A549 treated with DMSO at 1 μM for 4 hours (cell line): ENCODE data around the gene NETO2. TPM values are rescaled to one million over a fixed set of nuclear protein-coding genes. Genes with fewer than 3 reads are reported as not detected.

Experiments used
- total RNA-seq: library from RNA; stranded (reverse); fragments of 200-300 nt; extraction: Qiagen RNA extraction; gene quantifications from 5 replicates; pipeline ENCODE4 v1.2.3, GENCODE V29; 2022; ENCODE audit warnings: low read depth

NETO2 gene, protein sequence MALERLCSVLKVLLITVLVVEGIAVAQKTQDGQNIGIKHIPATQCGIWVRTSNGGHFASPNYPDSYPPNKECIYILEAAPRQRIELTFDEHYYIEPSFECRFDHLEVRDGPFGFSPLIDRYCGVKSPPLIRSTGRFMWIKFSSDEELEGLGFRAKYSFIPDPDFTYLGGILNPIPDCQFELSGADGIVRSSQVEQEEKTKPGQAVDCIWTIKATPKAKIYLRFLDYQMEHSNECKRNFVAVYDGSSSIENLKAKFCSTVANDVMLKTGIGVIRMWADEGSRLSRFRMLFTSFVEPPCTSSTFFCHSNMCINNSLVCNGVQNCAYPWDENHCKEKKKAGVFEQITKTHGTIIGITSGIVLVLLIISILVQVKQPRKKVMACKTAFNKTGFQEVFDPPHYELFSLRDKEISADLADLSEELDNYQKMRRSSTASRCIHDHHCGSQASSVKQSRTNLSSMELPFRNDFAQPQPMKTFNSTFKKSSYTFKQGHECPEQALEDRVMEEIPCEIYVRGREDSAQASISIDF
- 79.8 to 106 TPM (median 103 TPM) in 5 replicates for total RNA-seq

DNA sequence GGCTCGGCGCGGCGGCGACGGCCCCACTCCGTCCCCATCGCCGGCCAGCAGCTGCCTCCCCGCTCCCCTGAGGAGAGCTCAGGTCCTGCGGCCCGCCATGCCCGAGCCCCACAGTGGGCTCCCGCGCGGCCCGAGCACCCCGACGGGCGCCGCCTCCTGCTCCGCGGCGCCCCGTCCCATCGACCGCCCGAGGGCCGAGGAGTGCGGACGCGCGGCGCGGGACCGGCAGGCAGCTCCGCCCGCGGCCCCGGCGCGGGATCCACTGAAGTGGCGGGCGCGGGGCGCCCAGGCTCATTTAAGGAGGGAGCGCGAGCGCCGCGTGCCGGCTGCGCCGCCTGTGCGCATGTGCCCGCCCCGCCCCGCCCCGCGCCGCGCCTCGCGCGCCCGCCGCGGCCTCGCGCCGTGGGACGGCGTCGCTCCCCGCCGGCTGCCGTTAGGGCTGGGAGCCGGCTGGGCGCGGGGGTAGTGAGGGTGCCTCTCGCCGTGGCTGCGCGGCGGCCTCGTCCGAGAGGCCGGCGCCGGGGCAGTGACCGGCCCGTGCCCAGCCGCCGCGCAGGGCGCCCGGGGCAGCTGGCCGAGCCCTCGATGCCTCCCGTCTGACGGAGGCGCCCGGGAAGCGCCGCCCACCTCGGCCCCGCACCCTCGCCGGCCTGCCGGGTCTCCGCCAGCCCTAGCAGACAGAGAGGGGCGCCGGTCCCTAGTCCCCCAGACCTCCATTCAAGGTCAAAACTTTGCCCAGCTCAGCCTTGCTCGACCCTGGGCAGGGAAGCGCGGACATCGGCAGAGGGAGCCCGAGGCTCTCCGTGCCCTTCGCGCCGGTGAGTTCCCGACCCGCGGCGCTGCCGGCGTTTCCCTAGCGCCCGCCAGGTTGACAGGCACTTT, at the start of gene NETO2:
Gene NETO2, minus strand, starts transcription at position 269 of the 882 bp plus-strand sequence. CDS start 333 bp downstream, outside the sequence.

Other genes starting within 250 kb of the NETO2 start
- gene DNAJA2, start 170.3 kb downstream of the NETO2 start, total RNA-seq = 64.4 to 87.5 TPM (median 77.4 TPM) in 5 replicates